Ovary (tissue), 3 donors: ENCODE data around the gene SYNM.

ENCODE experiments used
- EP300 ChIP-seq: sonication (generic); formaldehyde crosslinking; IDR thresholded peaks from one replicate; pipeline ENCODE4 v1.6.1; 2017; ENCODE audit warnings: antibody characterized with exemption
- TF ChIP-seq, protein P1 (sequence below), 3 donors: fragments of 450-650 bp in 2 of 3; fragments of 200-600 bp in 1 of 3; IDR thresholded peaks; one replicate each; pipeline versions ENCODE4 v1.5.1 to v1.8.0; 2016 to 2022; ENCODE audit warnings: antibody characterized with exemption in 3 of 3, mild to moderate bottlenecking in 1 of 3
- donor health status: DM: no; HTN: no; CAD: no.

DNA sequence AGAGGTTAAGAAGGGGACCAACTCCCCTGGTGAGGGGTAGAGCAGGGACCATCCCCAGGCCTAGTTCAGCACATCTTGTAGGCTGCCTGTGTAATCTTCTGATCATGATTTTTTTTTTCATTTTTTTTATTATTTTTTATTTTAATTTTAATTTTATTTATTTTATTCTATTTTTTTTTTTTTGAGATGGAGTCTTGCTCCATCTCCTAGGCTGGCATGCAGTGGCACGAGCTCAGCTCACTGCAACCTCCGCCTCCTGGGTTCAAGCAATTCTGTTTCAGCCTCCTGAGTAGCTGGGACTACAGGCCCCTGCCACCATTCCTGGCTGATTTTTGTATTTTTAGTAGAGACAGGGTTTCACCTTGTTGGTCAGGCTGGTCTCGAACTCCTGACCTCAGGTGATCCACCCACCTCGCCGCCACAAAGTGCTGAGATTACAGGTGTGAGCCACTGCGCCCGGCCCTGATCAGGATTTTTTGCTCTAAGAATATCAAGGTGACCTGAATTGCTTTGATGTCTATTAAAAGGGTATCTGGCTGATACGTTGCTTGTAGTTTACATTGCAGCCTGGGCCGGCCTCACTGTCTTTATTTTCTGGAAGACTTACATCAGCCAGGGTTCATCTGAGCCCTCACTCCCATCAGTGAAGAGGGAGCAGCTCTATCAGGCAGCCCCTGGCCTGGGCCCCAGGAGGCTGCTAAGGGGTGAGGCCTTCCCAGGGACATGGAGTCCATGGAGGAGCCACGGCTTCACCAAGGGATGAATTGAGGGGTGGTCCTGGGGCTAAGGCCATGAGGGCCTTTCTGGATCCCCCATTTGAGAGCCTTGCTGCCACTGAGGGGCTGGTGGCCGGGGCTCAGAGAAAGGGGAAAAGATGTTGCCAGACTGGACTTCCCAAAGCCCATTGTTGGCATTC is 10.7 kb downstream of the SYNM start:
- TF ChIP-seq, protein P1, sequence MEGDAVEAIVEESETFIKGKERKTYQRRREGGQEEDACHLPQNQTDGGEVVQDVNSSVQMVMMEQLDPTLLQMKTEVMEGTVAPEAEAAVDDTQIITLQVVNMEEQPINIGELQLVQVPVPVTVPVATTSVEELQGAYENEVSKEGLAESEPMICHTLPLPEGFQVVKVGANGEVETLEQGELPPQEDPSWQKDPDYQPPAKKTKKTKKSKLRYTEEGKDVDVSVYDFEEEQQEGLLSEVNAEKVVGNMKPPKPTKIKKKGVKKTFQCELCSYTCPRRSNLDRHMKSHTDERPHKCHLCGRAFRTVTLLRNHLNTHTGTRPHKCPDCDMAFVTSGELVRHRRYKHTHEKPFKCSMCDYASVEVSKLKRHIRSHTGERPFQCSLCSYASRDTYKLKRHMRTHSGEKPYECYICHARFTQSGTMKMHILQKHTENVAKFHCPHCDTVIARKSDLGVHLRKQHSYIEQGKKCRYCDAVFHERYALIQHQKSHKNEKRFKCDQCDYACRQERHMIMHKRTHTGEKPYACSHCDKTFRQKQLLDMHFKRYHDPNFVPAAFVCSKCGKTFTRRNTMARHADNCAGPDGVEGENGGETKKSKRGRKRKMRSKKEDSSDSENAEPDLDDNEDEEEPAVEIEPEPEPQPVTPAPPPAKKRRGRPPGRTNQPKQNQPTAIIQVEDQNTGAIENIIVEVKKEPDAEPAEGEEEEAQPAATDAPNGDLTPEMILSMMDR (IDR thresholded peaks at IDR 0.05), result no peak
- TF ChIP-seq EP300, result no peak
